Measurements from ENCODE around the gene GAL3ST3. TPM values are rescaled to one million over a fixed set of nuclear protein-coding genes. Genes with fewer than 3 reads are reported as not detected.

GAL3ST3 gene
- total and polyA plus RNA-seq, 10 of the 15 experiments (the other 5 are each of a cell fraction or from before 2014, with no cell fraction given): 0.06 to 0.12 TPM; not detected in 8

- peak; percentile 53; the same call in 1 of the 2 replicates for TF ChIP-seq MTA3 (IDR thresholded peaks at IDR 0.05; ENCODE audit: borderline replicate concordance, low read length)
- no peak for TF ChIP-seq RAD21 (IDR thresholded peaks at IDR 0.05; ENCODE audit: insufficient read depth, low read depth, low read length)
- TF ChIP-seq JUNB (IDR thresholded peaks at IDR 0.05): peak; percentile 20; the same call in 1 of the 2 replicates
- peak; percentile 71 for TF ChIP-seq NR2C2 (IDR thresholded peaks at IDR 0.05; ENCODE audit: borderline replicate concordance, control insufficient read depth, insufficient read length, low read depth)
- TF ChIP-seq PAX8 (IDR thresholded peaks at IDR 0.05): no peak
- TF ChIP-seq RB1 (IDR thresholded peaks at IDR 0.05; ENCODE audit: borderline replicate concordance): peak; percentile 98
- peak; percentile 88 for TF ChIP-seq YY1 (IDR thresholded peaks at IDR 0.05; ENCODE audit: low read depth, low read length)
- 0 out of 2 replicates have a peak, but pooled peaks have one; percentile 21 for TF ChIP-seq BCL11A (IDR thresholded peaks at IDR 0.05; ENCODE audit: low read depth, low read length)
- no peak for TF ChIP-seq HDAC2 (IDR thresholded peaks at IDR 0.05)
- no peak for TF ChIP-seq YBX1 (IDR thresholded peaks at IDR 0.05)
- TF ChIP-seq RFX5 (IDR thresholded peaks at IDR 0.05; ENCODE audit: low read depth, low read length): no peak
- peak; percentile 95 for TF ChIP-seq CBX5 (IDR thresholded peaks at IDR 0.05; ENCODE audit: low read depth)
- TF ChIP-seq RUNX3 (IDR thresholded peaks at IDR 0.05; ENCODE audit: low read length): peak; percentile 75
- peak; percentile 98 for TF ChIP-seq NBN (IDR thresholded peaks at IDR 0.05)
- peak; percentile 98 for TF ChIP-seq GABPA (IDR thresholded peaks at IDR 0.05; ENCODE audit: low read depth)
- peak; percentile 88 for TF ChIP-seq ASH2L (IDR thresholded peaks at IDR 0.05; ENCODE audit: borderline replicate concordance, low read depth)
- TF ChIP-seq PBX3 (IDR thresholded peaks at IDR 0.05; ENCODE audit: insufficient replicate concordance, low read depth, low read length): peak; percentile 43
- TF ChIP-seq EP300 (IDR thresholded peaks at IDR 0.05; ENCODE audit: borderline replicate concordance in 1 of 2, control insufficient read depth in 1 of 2, low read depth in 2 of 2, low read length in 2 of 2): no peak; a peak in 1 of 4 replicates
- TF ChIP-seq E4F1 (IDR thresholded peaks at IDR 0.05; ENCODE audit: borderline replicate concordance, partially characterized antibody): peak; percentile 83
- TF ChIP-seq EZH2 (IDR thresholded peaks at IDR 0.05; ENCODE audit: borderline replicate concordance, control insufficient read depth, low read depth, low read length): no peak
- TF ChIP-seq PKNOX1 (IDR thresholded peaks at IDR 0.05): peak; percentile 85
- no peak for TF ChIP-seq ZBTB4 (CRISPR knock-in tag; IDR thresholded peaks at IDR 0.05)
- TF ChIP-seq ATF7 (IDR thresholded peaks at IDR 0.05; ENCODE audit: low read depth): peak; percentile 80
- peak; percentile 55 for TF ChIP-seq BRCA1 (IDR thresholded peaks at IDR 0.05; ENCODE audit: low read depth, low read length)
Measured at GRCh38 chr11:66001942-66002647, 46.9 kb downstream of the GAL3ST3 start, which contains the start of the genes BANF1 and EIF1AD (continued).
